B cell (primary cell): ENCODE results near the gene ISG15. TPM values are rescaled to one million over a fixed set of nuclear protein-coding genes. Genes with fewer than 3 reads are reported as not detected.
A peak's percentile ranks its signal among the peaks of the same experiment; 100 is the strongest.

Experiments
- ATAC-seq: fragments of 200-7000 bp; cut with Tn5 transposase; one replicate; pipeline ENCODE4 v1.10.0; 2021; ENCODE audit warnings: low read depth, mild to moderate bottlenecking, moderate number of reproducible peaks, moderate library complexity
- CTCF ChIA-PET: fragments of 350-600 bp; sonication (Branson Sonifier 250); formaldehyde crosslinking; loops from one replicate; lab custom pipeline; 2021; ENCODE audit warnings: antibody characterized with exemption, inconsistent platforms; lab: Charles Lee
- POLR2A ChIA-PET: fragments of 350-600 bp; sonication (Branson Sonifier 250); formaldehyde crosslinking; loops from one replicate; lab custom pipeline; 2021; ENCODE audit warnings: antibody characterized with exemption; lab: Charles Lee
- DNase-seq: peaks from one replicate; pipeline ENCODE4 v3.0.0; 2013
- H2AFZ ChIP-seq: 2 replicates; pipeline ENCODE4 v1.6.1; 2012; ENCODE audit warnings: mild to moderate bottlenecking, low read depth, low read length; ENCODE audit not compliant: insufficient read depth, poor library complexity, severe bottlenecking
- H3K27ac ChIP-seq, 2 donors: 1 replicate in 1 of 2; 2 replicates in 1 of 2; pipeline ENCODE4 v1.5.1; 2012 to 2013; ENCODE audit warnings: low read length in 2 of 2, mild to moderate bottlenecking in 2 of 2, moderate library complexity in 1 of 2
- H3K27me3 ChIP-seq, 4 experiments: fragments of 200-600 bp in 1 of 4; sonication (generic) in 1 of 4; replicated peaks in 1 of 4; 1 replicate in 2 of 4; 2 replicates in 2 of 4; pipeline versions ENCODE4 v1.6.1 to v1.7.0; 2013 to 2016; ENCODE audit warnings: low read length in 3 of 4, mild to moderate bottlenecking in 2 of 4, mixed read lengths in 1 of 4, moderate library complexity in 1 of 4; ENCODE audit not compliant: insufficient read depth in 4 of 4, control insufficient read depth in 3 of 4; ENCODE audit errors: control extremely low read depth in 1 of 4
- H3K36me3 ChIP-seq, 2 experiments: replicated peaks in 1 of 2; 1 replicate in 1 of 2; 2 replicates in 1 of 2; pipeline versions ENCODE4 v1.6.1 to v1.7.1; 2013; ENCODE audit warnings: low read length in 1 of 2; ENCODE audit not compliant: insufficient read depth in 2 of 2, control insufficient read depth in 1 of 2; ENCODE audit errors: control extremely low read depth in 1 of 2, extremely low read depth in 1 of 2
- H3K4me1 ChIP-seq, 2 donors: fragments of 200-600 bp in 1 of 2; sonication (generic) in 1 of 2; 1 replicate in 1 of 2; 2 replicates in 1 of 2; pipeline versions ENCODE4 v1.5.1 to v1.6.1; 2013 to 2017; ENCODE audit warnings: low read length in 2 of 2; ENCODE audit not compliant: control insufficient read depth in 2 of 2, insufficient read depth in 2 of 2
- H3K4me2 ChIP-seq: replicated peaks from 2 replicates; pipeline ENCODE3; 2012; ENCODE audit warnings: mild to moderate bottlenecking, low read depth, low read length; ENCODE audit not compliant: poor library complexity, severe bottlenecking
- H3K4me3 ChIP-seq, 5 experiments: fragments of 200-600 bp in 1 of 5; sonication (generic) in 1 of 5; 1 replicate in 3 of 5; 2 replicates in 2 of 5; pipeline versions ENCODE4 v1.5.1 to v1.7.0; 2011 to 2016; ENCODE audit warnings: low read length in 4 of 5, mild to moderate bottlenecking in 4 of 5, low read depth in 2 of 5, control low read depth in 1 of 5, moderate library complexity in 1 of 5; ENCODE audit not compliant: insufficient read depth in 1 of 5; ENCODE audit errors: control extremely low read depth in 1 of 5, extremely low read depth in 1 of 5
- H3K79me2 ChIP-seq: fragments of 200-600 bp; sonication (generic); one replicate; pipeline ENCODE4 v1.6.0; 2016; ENCODE audit warnings: low read length; ENCODE audit not compliant: control insufficient read depth, insufficient read depth
- H3K9ac ChIP-seq: fragments of 200-600 bp; sonication (generic); 2 replicates; pipeline ENCODE4 v1.6.1; 2017; ENCODE audit warnings: mild to moderate bottlenecking, low read length, moderate library complexity
- H3K9me3 ChIP-seq, 3 donors: one replicate each; pipeline versions ENCODE4 v1.6.1 to v1.7.1; 2013; ENCODE audit warnings: low read length in 2 of 3; ENCODE audit not compliant: control insufficient read depth in 2 of 3, insufficient read depth in 1 of 3; ENCODE audit errors: control extremely low read depth in 1 of 3
- H4K20me1 ChIP-seq: 2 replicates; pipeline ENCODE4 v1.6.0; 2012; ENCODE audit warnings: mild to moderate bottlenecking, low read length; ENCODE audit not compliant: insufficient read depth, control insufficient read depth, poor library complexity, severe bottlenecking
- H3K27ac Mint-ChIP-seq: one replicate; pipeline ENCODE4 v1.8.0; 2021; ENCODE audit warnings: mixed read lengths
- H3K27me3 Mint-ChIP-seq: one replicate; pipeline ENCODE4 v1.8.0; 2021; ENCODE audit warnings: mixed read lengths
- H3K4me1 Mint-ChIP-seq: one replicate; pipeline ENCODE4 v1.8.0; 2021; ENCODE audit warnings: mixed read lengths
- H3K4me3 Mint-ChIP-seq: one replicate; pipeline ENCODE4 v1.8.0; 2021; ENCODE audit warnings: mixed read lengths
- H3K9me3 Mint-ChIP-seq: one replicate; pipeline ENCODE4 v1.8.0; 2022; ENCODE audit warnings: mixed read lengths; ENCODE audit not compliant: insufficient read depth
- EZH2 ChIP-seq: IDR thresholded peaks from 2 replicates; pipeline ENCODE4 v1.6.1; 2012; ENCODE audit warnings: borderline replicate concordance, low read depth, mild to moderate bottlenecking, moderate library complexity, low read length; ENCODE audit not compliant: insufficient read depth, poor library complexity, severe bottlenecking
- WGBS: methylation state at CpG from one replicate; pipeline ENCODE4 v1.1.5; 2013; ENCODE audit warnings: missing lambda C conversion rate; ENCODE audit not compliant: insufficient coverage; 5-methylcytosine and 5-hydroxymethylcytosine counted together
- intact Hi-C: fragments of 100-400 bp; cut with micrococcal nuclease; formaldehyde crosslinking; loops from one replicate; pipeline ENCODE4 v1.10.0; 2022
- polyA plus RNA-seq: library from polyadenylated mRNA; depleted of rRNA; stranded (reverse); fragments of >200 nt; gene quantifications from 2 replicates; pipeline ENCODE4 v1.2.3, GENCODE V29; 2012
- total RNA-seq, 2 donors: library from RNA; stranded (reverse); fragments of 120-200 nt in 1 of 2; gene quantifications; 1 replicate in 1 of 2; 2 replicates in 1 of 2; pipeline versions ENCODE4 v1.2.3 to v1.2.4, GENCODE V29; 2013 to 2022
- TF ChIP-seq, protein P1 (sequence below): fragments of 200-600 bp; IDR thresholded peaks from one replicate; pipeline ENCODE4 v1.8.0; 2022; ENCODE audit warnings: antibody characterized with exemption, mild to moderate bottlenecking

ISG15 gene
- total and polyA plus RNA-seq, 2 donors (not counting 1 experiment from before 2014, with no cell fraction given), result 28.3 to 91.4 TPM

DNA sequence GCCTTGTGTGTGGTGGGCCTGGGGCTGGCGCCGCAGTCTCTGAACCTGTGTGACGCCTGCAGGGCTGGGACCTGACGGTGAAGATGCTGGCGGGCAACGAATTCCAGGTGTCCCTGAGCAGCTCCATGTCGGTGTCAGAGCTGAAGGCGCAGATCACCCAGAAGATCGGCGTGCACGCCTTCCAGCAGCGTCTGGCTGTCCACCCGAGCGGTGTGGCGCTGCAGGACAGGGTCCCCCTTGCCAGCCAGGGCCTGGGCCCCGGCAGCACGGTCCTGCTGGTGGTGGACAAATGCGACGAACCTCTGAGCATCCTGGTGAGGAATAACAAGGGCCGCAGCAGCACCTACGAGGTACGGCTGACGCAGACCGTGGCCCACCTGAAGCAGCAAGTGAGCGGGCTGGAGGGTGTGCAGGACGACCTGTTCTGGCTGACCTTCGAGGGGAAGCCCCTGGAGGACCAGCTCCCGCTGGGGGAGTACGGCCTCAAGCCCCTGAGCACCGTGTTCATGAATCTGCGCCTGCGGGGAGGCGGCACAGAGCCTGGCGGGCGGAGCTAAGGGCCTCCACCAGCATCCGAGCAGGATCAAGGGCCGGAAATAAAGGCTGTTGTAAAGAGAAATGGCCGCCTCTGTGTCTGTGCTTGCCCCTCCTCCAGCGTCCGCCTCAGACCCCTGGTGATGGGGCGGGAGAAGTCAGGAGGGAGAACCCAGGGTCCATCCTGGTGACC is 788 bp downstream of the ISG15 start:
- POLR2A ChIA-PET, result interaction anchor here (1.1 to 1.5 kb wide), 2 partner anchors 50 to 259 kb away, joined by 4 read pairs; partner anchors contain the start of gene UBE2J2
- intact Hi-C loops, result loop anchor here (2.0 to 10.0 kb wide), 3 partner anchors 51 to 293 kb away; partner anchors contain the start of genes ACAP3, C1orf159 and PUSL1

More for the DNA sequence above, 788 bp downstream of the ISG15 start:
- Histone ChIP-seq H3K9ac (peak overlapping the region; percentile 79), H3K27me3 (no peaks in the 10 kb centered on the region), H3K79me2 (peaks cover 20% of the 10 kb centered on the region), H2AFZ (peak overlapping the region; percentile 91), H3K9me3 (peaks cover 0 to 8% (median 0%) of the 10 kb centered on the region in 3 donors), H3K27ac (peak overlapping the region; percentile 88 to 93), H4K20me1 (no peaks in the 10 kb centered on the region), H3K4me2 (peak overlapping the region; percentile 96), H3K4me1 (peaks cover 18 to 27% of the 10 kb centered on the region in 2 donors), H3K4me3 (peak overlapping the region; percentile 19 to 79 (median 72)), H3K36me3 (no peaks in the 10 kb centered on the region)
- WGBS, result 81% methylated on average over 37 of the region's 41 CpGs
- Mint-ChIP-seq H3K4me3 (peak overlapping the region; percentile 95), H3K9me3 (no peaks in the 10 kb centered on the region), H3K4me1 (peaks cover 26% of the 10 kb centered on the region), H3K27ac (peak overlapping the region; percentile 98), H3K27me3 (peaks cover 4% of the 10 kb centered on the region)
- TF ChIP-seq, protein P1, sequence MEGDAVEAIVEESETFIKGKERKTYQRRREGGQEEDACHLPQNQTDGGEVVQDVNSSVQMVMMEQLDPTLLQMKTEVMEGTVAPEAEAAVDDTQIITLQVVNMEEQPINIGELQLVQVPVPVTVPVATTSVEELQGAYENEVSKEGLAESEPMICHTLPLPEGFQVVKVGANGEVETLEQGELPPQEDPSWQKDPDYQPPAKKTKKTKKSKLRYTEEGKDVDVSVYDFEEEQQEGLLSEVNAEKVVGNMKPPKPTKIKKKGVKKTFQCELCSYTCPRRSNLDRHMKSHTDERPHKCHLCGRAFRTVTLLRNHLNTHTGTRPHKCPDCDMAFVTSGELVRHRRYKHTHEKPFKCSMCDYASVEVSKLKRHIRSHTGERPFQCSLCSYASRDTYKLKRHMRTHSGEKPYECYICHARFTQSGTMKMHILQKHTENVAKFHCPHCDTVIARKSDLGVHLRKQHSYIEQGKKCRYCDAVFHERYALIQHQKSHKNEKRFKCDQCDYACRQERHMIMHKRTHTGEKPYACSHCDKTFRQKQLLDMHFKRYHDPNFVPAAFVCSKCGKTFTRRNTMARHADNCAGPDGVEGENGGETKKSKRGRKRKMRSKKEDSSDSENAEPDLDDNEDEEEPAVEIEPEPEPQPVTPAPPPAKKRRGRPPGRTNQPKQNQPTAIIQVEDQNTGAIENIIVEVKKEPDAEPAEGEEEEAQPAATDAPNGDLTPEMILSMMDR, result no peak
- TF ChIP-seq EZH2, result no peak
- CTCF ChIA-PET, result interaction anchor here (0.6 to 2.0 kb wide), 9 partner anchors 9 to 278 kb away, joined by 3 to 13 read pairs (median 4); no protein-coding TSS in a partner anchor
- DNase-seq, result no peak
- no peak for ATAC-seq
